Measurements from ENCODE around the gene MADD.

- TF ChIP-seq POLR2A (IDR thresholded peaks at IDR 0.05; ENCODE audit: low read depth, low read length) = no peak
- no peak for TF ChIP-seq POLR2AphosphoS5 (IDR thresholded peaks at IDR 0.05; ENCODE audit: low read depth, low read length)
Measured at GRCh38 chr11:47372422-47372821, 102.5 kb downstream of the MADD start.
